Cardiac muscle cell (in vitro differentiated cells and primary cell): ENCODE results near the gene SH3BGRL. TPM values are rescaled to one million over a fixed set of nuclear protein-coding genes. Genes with fewer than 3 reads are reported as not detected.
A peak's percentile ranks its signal among the peaks of the same experiment; 100 is the strongest.

ENCODE experiments used
- DNase-seq, 2 donors: peaks; one replicate each; pipeline versions ENCODE4 v3.0.0 to v3.0.0-alpha.2; 2010 to 2017; ENCODE audit warnings: low read depth in 1 of 2, low spot score in 1 of 2
- H3K27ac ChIP-seq: fragments of 200-600 bp; sonication (generic); 2 replicates; pipeline ENCODE4 v1.5.1; 2016
- H3K27me3 ChIP-seq: fragments of 200-600 bp; sonication (generic); 2 replicates; pipeline ENCODE4 v1.6.0; 2016; ENCODE audit warnings: control low read depth
- H3K36me3 ChIP-seq: fragments of 200-600 bp; sonication (generic); 2 replicates; pipeline ENCODE4 v1.5.1; 2016; ENCODE audit warnings: control low read depth
- H3K4me1 ChIP-seq: fragments of 200-600 bp; sonication (generic); 2 replicates; pipeline ENCODE4 v1.8.1; 2017; ENCODE audit warnings: low read depth, mild to moderate bottlenecking, mixed run types
- H3K4me3 ChIP-seq: fragments of 200-600 bp; sonication (generic); 2 replicates; pipeline ENCODE4 v1.5.1; 2016; ENCODE audit warnings: mild to moderate bottlenecking
- H3K9me3 ChIP-seq: fragments of 200-600 bp; sonication (generic); 2 replicates; pipeline ENCODE4 v1.5.1; 2017; ENCODE audit warnings: low read depth, mild to moderate bottlenecking, control low read depth
- CTCF ChIP-seq: IDR thresholded peaks from 2 replicates; pipeline ENCODE4 v1.5.1; 2012; ENCODE audit warnings: low read depth, mild to moderate bottlenecking, low read length
- polyA plus RNA-seq: library from polyadenylated mRNA; unstranded; fragments of >200 nt; fragmentation: Nextera tagmentation; extraction: Ambion mirVana; gene quantifications from 2 replicates; pipeline ENCODE4 v1.2.1, GENCODE V29; 2016
- total RNA-seq: library from RNA; depleted of rRNA; stranded (reverse); fragments of >200 nt; gene quantifications from 2 replicates; pipeline ENCODE4 v1.2.3, GENCODE V29; 2016

SH3BGRL gene
- total and polyA plus RNA-seq, 2 experiments from 2014 or later: 98.1 to 181 TPM

DNA sequence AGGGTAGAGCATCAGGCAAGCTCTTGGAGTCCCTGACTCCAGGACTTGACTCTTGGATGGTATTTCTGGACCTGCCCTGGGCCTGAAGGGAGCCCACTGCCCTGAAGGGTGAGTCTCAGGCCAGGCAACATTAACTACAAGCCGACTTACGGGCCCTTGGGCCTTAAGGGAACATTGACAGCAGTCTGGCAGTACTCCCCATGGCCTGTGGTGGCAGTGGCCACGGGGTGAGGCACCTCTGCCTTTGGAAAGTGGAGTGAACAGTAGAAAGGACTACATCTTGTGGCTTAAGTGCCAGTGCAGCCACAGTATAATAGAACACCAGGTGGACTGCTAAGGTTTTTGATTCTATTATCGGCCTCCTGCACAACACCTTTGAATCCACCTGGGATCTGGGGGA, 36.3 kb downstream of the SH3BGRL start:
- DNase-seq: no peak
- no peaks in the 10 kb centered on the region for H3K9me3 ChIP-seq
- no peak for TF ChIP-seq CTCF
- H3K4me3 ChIP-seq: no peak overlapping the region
- H3K36me3 ChIP-seq: no peaks in the 10 kb centered on the region
- no peaks in the 10 kb centered on the region for H3K27me3 ChIP-seq
- H3K4me1 ChIP-seq: no peaks in the 10 kb centered on the region
- no peak overlapping the region for H3K27ac ChIP-seq

- no peaks in the 10 kb centered on the region for H3K36me3 ChIP-seq
- no peak overlapping the region for H3K27ac ChIP-seq
- DNase-seq: no peak
- TF ChIP-seq CTCF: no peak
- H3K4me1 ChIP-seq: no peaks in the 10 kb centered on the region
- no peaks in the 10 kb centered on the region for H3K9me3 ChIP-seq
- no peaks in the 10 kb centered on the region for H3K27me3 ChIP-seq
- no peak overlapping the region for H3K4me3 ChIP-seq
These were observed 38.9 kb downstream of the SH3BGRL start for GRCh38 chrX:81240701-81241331.

GRCh38 chrX:81241753-81242152, 39.9 kb downstream of the SH3BGRL start:
- H3K4me1 ChIP-seq: no peaks in the 10 kb centered on the region
- H3K27me3 ChIP-seq: no peaks in the 10 kb centered on the region
- H3K9me3 ChIP-seq: no peaks in the 10 kb centered on the region
- TF ChIP-seq CTCF: no peak
- no peak overlapping the region for H3K27ac ChIP-seq
- DNase-seq: no peak
- no peaks in the 10 kb centered on the region for H3K36me3 ChIP-seq
- H3K4me3 ChIP-seq: no peak overlapping the region

DNA sequence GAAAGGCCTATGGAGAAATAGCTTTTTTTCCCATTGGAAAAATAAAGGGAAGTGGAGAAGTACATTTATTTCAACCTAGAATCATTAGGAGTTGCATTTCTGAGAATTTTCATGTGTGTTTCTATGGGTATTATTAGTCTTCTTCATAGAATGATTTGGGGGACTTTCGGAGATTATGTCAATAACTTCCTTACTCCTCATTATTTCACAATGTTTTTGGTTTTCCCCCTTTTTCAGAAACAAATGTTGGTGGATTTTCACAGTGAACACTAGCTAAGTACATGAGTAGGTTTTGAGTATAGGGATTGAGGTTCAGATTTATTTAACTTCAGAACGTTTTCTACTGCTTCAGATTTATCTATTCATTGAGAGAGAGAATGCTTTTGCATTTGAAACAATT, 54.0 kb downstream of the SH3BGRL start:
- H3K4me3 ChIP-seq: no peak overlapping the region
- TF ChIP-seq CTCF: no peak
- H3K27me3 ChIP-seq: no peaks in the 10 kb centered on the region
- H3K27ac ChIP-seq: peak overlapping the region; percentile 10
- peaks cover 19% of the 10 kb centered on the region for H3K4me1 ChIP-seq
- H3K9me3 ChIP-seq: no peaks in the 10 kb centered on the region
- no peak for DNase-seq
- no peaks in the 10 kb centered on the region for H3K36me3 ChIP-seq

- Histone ChIP-seq H3K4me1 (peaks cover 22% of the 10 kb centered on the region), H3K27ac (peak overlapping the region; percentile 99), H3K4me3 (no peak overlapping the region), H3K9me3 (no peaks in the 10 kb centered on the region), H3K36me3 (no peaks in the 10 kb centered on the region), H3K27me3 (no peaks in the 10 kb centered on the region)
- TF ChIP-seq CTCF: no peak
- no peak for DNase-seq
These were observed 55.9 kb downstream of the SH3BGRL start for GRCh38 chrX:81257817-81258216.
